Prostate gland (tissue), 2 donors: ENCODE measurements around the gene DEGS2.

Experiments
- CTCF ChIP-seq, 4 experiments: fragments of 200-600 bp in 2 of 4; fragments of 450-650 bp in 2 of 4; sonication (generic) in 2 of 4; IDR thresholded peaks; 1 replicate in 3 of 4; 2 replicates in 1 of 4; pipeline ENCODE4 v1.5.1; 2016 to 2019; ENCODE audit warnings: antibody characterized with exemption in 4 of 4, mild to moderate bottlenecking in 2 of 4, moderate library complexity in 2 of 4
- POLR2AphosphoS5 ChIP-seq: sonication (generic); formaldehyde crosslinking; IDR thresholded peaks from one replicate; pipeline ENCODE4 v1.6.1; 2017; ENCODE audit warnings: antibody characterized with exemption

GRCh38 chr14:100159094-100159864 is at the start of gene DEGS2:
- TF ChIP-seq CTCF (IDR thresholded peaks at IDR 0.05) (no peak), POLR2AphosphoS5 (no peak)
